Measurements from ENCODE around the gene GIMAP2. TPM values are rescaled to one million over a fixed set of nuclear protein-coding genes. Genes with fewer than 3 reads are reported as not detected.
A peak's percentile ranks its signal among the peaks of the same experiment; 100 is the strongest.

The GIMAP2 gene
- total and polyA plus RNA-seq, 7 donors = 5.1 to 24.9 (median 9.2) TPM

DNA sequence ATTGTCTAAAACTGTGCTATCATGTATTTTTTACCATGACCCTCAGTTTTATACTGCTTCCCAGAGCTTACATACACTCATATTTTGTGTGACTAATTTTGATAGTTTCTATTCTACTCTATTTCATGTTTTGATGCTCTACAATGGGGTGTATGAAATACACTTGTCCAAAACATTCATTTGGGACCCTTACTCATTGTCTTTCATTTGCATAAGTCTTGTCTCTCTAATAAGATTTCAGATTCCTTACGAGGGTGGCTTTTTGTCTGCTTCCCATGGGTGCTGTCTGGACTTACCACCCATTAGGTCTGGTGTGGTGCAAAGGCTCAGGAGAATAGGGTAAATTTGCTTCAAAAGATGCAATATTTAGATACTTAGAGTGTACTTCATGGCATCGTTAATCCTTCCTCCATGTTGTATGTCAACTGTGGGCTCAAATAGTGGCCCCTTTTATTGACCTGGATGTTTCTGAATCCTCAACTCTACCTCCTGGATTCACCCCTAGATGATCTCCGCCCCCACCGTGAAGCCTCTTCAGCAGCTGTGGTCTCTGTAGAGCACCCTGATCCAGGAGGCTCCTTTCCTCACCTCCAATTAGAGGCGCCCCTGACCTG lies 48.1 kb downstream of the GIMAP2 start:
- intact Hi-C loops (cut with DNase I) = no loop called here
- no peaks in the 10 kb centered on the region for H3K27me3 ChIP-seq
- TF ChIP-seq, protein P1, sequence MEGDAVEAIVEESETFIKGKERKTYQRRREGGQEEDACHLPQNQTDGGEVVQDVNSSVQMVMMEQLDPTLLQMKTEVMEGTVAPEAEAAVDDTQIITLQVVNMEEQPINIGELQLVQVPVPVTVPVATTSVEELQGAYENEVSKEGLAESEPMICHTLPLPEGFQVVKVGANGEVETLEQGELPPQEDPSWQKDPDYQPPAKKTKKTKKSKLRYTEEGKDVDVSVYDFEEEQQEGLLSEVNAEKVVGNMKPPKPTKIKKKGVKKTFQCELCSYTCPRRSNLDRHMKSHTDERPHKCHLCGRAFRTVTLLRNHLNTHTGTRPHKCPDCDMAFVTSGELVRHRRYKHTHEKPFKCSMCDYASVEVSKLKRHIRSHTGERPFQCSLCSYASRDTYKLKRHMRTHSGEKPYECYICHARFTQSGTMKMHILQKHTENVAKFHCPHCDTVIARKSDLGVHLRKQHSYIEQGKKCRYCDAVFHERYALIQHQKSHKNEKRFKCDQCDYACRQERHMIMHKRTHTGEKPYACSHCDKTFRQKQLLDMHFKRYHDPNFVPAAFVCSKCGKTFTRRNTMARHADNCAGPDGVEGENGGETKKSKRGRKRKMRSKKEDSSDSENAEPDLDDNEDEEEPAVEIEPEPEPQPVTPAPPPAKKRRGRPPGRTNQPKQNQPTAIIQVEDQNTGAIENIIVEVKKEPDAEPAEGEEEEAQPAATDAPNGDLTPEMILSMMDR (IDR thresholded peaks at IDR 0.05) = no peak
- no peak for TF ChIP-seq EP300 (IDR thresholded peaks at IDR 0.05)
- TF ChIP-seq POLR2AphosphoS5 (IDR thresholded peaks at IDR 0.05) = no peak
- no peak for TF ChIP-seq POLR2A (IDR thresholded peaks at IDR 0.05)
- H3K36me3 ChIP-seq = no peaks in the 10 kb centered on the region
- no peaks in the 10 kb centered on the region for H3K4me1 ChIP-seq
- no peak overlapping the region for H3K4me3 ChIP-seq
- H3K27ac ChIP-seq = no peak overlapping the region
- 90 to 92% methylated on average over 5 of the region's 5 CpGs for WGBS, 2 donors
- no peak for DNase-seq
- H3K9me3 ChIP-seq = no peaks in the 10 kb centered on the region

- Histone ChIP-seq H3K27me3 (no peaks in the 10 kb centered on the region), H3K36me3 (no peaks in the 10 kb centered on the region), H3K27ac (no peak overlapping the region), H3K9me3 (no peaks in the 10 kb centered on the region), H3K4me1 (no peaks in the 10 kb centered on the region), H3K4me3 (no peak overlapping the region)
- intact Hi-C loops (cut with DNase I) = no loop called here
- TF ChIP-seq POLR2AphosphoS5 (IDR thresholded peaks at IDR 0.05) (no peak), EP300 (IDR thresholded peaks at IDR 0.05) (no peak), POLR2A (IDR thresholded peaks at IDR 0.05) (no peak)
- TF ChIP-seq, protein P1 (IDR thresholded peaks at IDR 0.05) = no peak
- 79 to 88% methylated on average over 3 of the region's 3 CpGs for WGBS, 2 donors
- DNase-seq = no peak
Measured at GRCh38 chr7:150734254-150734653, 48.7 kb downstream of the GIMAP2 start.

GRCh38 chr7:150735596-150736358 lies 50.3 kb downstream of the GIMAP2 start:
- no peak overlapping the region for H3K4me3 ChIP-seq
- intact Hi-C loops (cut with DNase I) = no loop called here
- 79 to 82% methylated on average over 3 of the region's 3 CpGs for WGBS, 2 donors
- DNase-seq = no peak
- peak overlapping the region in 1 of 4 donors; percentile 72 for H3K27ac ChIP-seq
- no peak for TF ChIP-seq POLR2A (IDR thresholded peaks at IDR 0.05)
- TF ChIP-seq EP300 (IDR thresholded peaks at IDR 0.05) = no peak
- TF ChIP-seq, protein P1 (IDR thresholded peaks at IDR 0.05) = no peak
- no peak for TF ChIP-seq POLR2AphosphoS5 (IDR thresholded peaks at IDR 0.05)
- no peaks in the 10 kb centered on the region for H3K9me3 ChIP-seq
- H3K27me3 ChIP-seq = no peaks in the 10 kb centered on the region
- no peaks in the 10 kb centered on the region for H3K36me3 ChIP-seq
- no peaks in the 10 kb centered on the region for H3K4me1 ChIP-seq

- TF ChIP-seq EP300 (IDR thresholded peaks at IDR 0.05) (no peak), POLR2AphosphoS5 (IDR thresholded peaks at IDR 0.05) (no peak), POLR2A (IDR thresholded peaks at IDR 0.05) (no peak)
- TF ChIP-seq, protein P1 (IDR thresholded peaks at IDR 0.05) = no peak
- H3K36me3 ChIP-seq = no peaks in the 10 kb centered on the region
- no peaks in the 10 kb centered on the region for H3K4me1 ChIP-seq
- peak overlapping the region in 3 of 4 donors; percentile 32 to 45 (median 40) for H3K4me3 ChIP-seq
- no peaks in the 10 kb centered on the region for H3K27me3 ChIP-seq
- DNase-seq = no peak
- no peaks in the 10 kb centered on the region for H3K9me3 ChIP-seq
- intact Hi-C loops (cut with DNase I) = no loop called here
- WGBS, 2 donors = 64 to 82% methylated on average over 4 of the region's 4 CpGs
- peak overlapping the region; percentile 11 to 72 (median 46) for H3K27ac ChIP-seq
Measured at GRCh38 chr7:150736864-150737263, 51.4 kb downstream of the GIMAP2 start.

All from sigmoid colon (tissue), 7 donors.